Activated CD8-positive, alpha-beta memory T cell treated with anti-CD3 and anti-CD28 coated beads, Interleukin-2, amount 50 U/mL, for 4 hours (primary cell): ENCODE data around the gene IMPDH1.
"Not testable (repeated sequence)": the region's sequence is repeated elsewhere in the genome, so short reads cannot be mapped to it uniquely, and the experiment has no call there.

ENCODE experiments used
- DNase-seq: peaks from one replicate; pipeline ENCODE4 v3.0.0-alpha.2; 2020

IMPDH1 gene

DNA sequence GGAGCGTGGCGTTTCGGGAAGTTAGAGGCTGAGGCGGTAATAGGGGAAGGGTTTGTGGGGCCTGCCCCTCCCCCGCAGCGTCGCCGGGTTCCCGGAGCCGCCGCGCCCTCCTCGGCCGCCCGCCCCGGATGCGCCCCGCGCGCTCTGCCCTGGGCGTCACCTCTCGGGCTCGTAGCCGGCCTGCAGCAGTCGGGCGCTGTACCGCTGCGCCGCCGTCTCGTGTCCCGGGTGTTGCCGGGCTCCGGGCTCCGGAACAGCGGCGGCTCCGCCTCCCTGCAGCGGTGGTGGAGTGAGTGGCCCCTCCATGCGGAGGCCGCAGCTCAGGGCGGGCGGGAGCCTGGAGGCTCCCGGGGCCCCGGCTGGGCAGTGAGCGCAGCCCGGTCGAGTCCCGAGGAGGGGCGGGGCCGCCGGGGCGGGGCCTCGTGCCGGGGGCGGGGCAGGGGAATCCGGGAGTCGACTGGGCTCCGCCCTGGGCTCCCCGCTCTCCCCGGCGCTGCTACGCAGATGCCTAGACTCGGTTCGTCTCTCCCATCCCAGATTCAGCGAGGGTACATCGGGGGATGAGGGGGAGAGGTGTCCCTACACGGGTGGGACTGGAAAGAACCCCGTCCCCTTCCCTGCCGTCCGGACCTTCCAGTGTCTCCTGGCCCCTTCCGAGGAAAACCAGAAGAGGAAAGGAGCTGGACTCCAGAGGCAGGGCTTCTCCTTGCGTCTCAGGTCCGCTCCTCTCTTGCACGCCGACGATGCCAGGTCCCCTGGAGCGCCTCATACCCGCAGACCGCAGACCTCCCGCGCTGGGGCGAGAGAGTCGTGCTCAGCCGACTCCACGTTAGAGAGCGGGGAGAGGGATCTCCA is at the start of gene IMPDH1:
IMPDH1 (minus strand) TSS at position 387 of the 855 bp plus-strand sequence; CDS start at position 306, 81 bp downstream.
- DNase-seq: peak; percentile 87

DNA sequence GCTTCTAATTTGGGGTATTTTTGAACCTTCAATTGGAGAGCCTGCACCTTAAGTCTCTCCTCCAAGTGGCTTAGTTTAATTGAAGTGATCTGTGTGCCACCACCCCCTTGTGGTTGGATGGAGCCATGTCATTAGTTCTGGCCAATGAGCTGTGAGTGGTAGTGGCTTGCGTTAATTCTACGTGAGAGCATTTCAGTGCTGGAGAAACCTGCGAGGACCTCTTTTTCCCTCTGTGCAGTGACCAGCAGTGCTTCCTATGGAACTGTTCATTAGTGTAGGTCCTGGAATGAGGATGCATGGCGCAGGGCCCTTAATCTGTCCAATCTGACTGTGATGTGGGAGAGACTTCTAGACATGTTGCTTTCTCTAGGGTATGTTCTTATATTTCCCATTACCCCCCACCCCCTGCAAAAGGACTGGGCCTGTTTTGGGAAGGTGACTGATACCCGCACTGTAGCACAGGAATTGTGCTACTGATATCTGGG is 49.7 kb upstream of the IMPDH1 start:
- DNase-seq: peak; percentile 64

DNA sequence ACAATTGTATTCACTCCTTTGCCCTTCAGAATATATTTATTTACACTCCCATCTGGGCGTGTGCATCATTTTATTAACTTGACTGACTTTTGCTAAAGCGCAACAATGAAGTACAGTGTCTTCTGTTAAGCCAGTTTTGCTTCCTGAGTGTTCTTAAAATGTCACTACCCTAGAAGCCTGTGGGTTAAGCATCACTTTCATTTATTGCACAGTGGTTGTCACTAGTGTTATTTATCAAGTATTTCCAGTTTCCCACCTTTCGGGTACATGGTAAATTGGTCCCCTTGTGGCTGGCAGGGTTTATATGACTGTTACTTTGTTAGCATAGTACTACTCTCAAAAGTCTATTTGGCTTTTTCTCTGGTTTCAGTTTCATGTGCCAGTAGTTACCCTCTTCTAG is 49.2 kb upstream of the IMPDH1 start:
- DNase-seq: no peak

DNA sequence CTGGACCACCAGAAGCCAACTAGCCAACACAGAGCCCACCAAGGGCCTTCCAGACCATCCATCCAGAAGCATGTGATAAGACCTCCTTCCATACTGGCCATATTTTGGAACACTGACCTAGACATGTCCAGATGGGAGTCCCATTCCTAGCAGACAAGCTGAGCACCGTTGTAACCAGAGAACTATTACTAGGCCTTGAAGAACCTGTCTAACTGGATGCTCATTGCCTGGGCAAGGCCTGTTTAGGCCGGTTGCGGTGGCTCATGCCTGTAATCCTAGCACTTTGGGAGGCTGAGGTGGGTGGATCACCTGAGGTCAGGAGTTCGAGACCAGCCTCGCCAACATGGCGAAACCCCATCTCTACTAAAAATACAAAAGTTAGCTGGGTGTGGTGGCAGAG is 47.6 kb upstream of the IMPDH1 start:
- DNase-seq: not testable (repeated sequence)

DNA sequence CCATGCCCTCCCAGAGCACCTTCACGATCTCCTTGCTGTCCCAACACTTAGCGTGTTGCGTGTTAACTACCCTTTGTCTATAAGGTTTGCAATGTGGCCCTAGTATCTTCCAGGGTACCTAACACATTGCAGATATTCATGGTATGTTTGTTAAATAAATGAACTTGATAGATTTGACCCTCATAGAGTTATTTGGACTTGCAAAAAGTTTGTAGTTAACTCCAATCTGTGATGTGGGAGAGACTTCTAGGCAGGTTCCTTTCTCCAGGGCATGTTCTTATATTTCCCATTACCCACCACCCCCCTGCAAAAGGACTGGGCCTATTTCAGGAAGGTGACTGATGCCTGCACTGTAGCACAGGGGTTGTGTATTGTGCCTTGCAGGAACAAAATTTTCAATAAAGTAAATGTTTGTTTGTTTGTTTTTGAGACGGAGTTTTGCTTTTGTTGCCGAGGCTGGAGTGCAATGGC is 46.5 kb upstream of the IMPDH1 start:
- DNase-seq: no peak

DNA sequence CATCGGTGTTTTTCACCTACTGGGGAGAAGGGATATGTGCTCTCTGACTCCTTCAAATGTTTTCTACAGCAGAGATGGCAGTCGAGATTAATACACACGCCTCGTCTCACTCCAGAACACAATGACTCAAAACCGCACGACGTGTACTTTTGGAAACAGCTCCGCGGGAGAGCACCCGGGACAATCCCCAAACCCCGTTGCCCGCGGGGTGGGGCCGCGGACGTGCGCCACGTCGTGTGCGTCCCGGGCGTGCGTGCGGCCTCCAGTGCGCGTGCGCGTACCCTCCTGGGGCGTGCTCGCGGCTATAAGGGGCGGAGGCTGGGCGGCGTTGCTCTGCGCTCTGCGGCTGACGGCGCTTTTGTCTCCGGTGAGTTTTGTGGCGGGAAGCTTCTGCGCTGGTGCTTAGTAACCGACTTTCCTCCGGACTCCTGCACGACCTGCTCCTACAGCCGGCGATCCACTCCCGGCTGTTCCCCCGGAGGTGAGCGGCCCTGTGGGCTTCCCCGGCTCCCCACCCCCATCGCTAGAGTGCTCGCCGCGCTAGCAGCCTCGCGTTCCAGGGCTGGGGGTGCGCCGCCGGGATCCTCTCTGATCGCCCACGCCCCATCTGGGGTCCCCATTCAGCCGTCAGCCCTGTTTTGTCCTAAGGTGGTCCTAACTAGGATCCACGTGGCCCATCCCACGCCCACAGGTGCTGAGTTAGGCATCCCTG is 45.9 kb upstream of the IMPDH1 start, which contains the start of gene HILPDA:
HILPDA (plus strand) TSS at position 336 of the 712 bp plus-strand sequence. CDS start 1,391 bp downstream, outside the sequence.
- DNase-seq: peak; percentile 93

DNA sequence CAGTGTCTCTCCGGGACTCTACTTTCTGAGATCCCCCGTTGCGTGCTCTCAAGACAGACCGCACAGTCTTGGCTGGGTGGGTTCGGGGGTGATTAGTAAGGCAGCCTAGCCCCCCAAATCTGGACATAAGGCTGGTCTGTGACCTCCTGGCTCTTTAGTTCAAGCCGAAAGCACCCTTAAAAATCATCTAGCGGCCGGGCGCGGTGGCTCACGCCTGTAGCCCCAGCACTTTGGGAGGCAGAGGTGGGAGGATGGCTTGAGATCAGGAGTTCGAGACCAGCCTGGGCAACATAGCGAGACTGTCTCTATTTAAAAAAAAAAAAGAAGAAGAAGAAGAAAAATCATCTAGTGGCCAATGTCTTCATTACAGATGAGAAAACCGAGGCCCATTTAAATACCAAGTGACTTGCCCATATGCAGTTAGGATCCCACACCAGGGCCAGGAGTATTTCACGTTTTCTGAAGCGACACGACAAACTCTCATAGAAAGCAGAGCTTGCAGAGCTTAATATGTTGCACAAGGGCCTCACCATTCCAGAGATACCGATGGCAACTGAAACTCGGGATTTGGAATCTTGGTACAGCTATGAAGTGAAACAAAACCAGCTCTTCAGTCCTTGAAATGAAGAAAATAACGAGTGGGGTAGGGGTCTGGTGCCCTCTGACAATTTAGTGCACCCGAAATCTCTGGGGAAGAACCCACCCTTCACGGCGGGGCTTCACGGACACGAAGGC is 45.2 kb upstream of the IMPDH1 start:
- DNase-seq: no peak

DNA sequence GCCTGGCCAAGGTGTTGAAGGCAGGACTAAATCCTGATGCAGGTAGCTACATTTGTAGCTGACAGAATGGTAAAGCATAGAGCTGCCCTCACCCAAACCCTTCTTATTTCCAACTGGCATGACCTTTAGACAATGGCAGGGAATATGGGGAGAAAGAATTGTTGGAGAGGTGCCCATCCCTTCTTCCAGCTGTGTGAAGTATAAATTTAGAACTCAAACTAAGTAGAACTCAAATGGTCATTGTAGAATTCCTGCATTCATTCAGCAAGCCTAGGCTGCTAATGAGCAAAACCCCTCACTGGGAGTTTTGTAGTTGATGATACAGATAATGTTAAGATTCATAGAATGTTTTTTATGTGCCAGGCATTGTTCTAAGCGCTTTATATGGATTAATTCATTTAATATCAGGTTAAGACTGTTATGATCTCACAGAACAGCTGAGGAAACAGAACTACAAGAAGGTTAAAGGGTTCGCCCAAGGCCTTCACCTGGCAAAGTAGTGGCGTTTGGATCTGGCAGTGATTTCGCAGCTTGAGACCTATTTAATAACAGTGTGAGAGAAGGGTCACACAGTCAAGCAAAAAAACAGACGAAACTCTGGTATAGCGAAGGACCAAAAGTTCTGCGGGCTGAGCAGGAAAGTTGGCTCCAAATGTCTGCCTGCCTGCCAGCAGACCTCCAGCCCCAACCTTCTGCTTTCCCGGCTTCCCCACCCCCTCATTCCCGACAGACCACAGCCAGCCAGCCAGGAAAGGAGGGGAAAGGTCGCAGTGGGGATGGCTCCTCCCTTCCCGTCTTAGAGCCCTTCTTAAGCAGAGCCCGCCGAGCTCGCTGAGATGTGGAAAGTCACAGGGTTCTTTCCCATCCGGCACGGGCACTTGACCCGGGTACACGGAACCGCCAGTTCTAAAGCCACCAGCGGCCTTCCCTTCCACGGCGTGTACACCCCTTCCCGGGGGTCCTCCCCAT is 44.3 kb upstream of the IMPDH1 start:
- no peak for DNase-seq

DNA sequence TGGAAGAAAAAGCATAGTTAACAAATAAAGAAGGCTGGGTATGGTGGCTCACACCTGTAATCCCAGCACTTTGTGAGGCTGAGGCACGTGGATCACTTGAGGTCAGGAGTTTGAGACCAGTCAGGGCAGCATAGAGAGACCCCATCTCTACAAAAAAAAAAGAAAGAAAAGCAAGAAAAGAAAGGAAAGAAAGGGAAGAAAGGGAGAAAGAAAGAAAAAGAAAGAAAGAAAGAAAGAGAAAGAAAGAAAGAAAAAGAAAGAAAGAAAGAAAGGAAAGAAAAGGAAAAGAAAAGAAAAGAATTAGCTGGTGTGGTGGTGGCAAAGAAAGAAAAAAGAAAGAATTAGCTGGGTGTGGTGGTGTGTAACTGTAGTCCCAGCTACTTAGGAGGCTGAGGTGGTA is 42.8 kb upstream of the IMPDH1 start:
- no peak for DNase-seq

DNA sequence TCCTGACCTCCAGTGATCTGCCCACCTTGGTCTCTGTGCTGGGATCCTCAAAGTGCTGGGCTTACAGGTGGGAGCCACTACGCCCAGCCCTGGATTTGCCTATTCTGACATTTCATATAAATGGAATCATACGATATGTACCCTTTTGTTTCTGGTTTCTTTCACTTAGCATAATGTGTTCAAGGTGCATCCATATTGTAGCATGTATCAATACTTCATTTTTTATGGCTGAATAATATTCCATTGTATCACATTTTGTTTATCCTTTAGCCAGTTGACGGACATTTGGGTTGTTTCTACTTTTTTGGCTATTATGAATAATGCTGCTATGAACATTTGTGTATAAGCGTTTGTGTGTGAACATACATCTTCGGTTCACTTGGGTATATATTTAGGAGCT is 41.1 kb upstream of the IMPDH1 start:
- DNase-seq: no peak

DNA sequence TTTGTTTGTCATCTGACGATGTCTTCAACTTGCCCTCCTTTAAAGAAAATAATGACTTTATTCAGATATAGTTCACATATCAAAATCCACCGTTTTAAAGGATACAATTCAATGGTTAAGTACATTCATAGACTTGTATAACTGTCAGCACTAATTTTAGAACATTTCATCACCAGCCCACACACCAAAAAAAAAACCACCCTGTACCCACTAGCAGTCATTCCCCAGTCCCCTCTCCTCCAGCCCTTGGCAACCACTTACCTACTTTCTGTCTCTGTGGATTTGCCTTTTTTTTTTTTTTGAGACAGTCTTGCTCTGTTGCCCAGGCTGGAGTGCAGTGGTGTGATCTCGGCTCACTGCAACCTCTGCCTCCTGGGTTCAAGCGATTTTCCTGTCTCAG is 40.6 kb upstream of the IMPDH1 start:
- no peak for DNase-seq

DNA sequence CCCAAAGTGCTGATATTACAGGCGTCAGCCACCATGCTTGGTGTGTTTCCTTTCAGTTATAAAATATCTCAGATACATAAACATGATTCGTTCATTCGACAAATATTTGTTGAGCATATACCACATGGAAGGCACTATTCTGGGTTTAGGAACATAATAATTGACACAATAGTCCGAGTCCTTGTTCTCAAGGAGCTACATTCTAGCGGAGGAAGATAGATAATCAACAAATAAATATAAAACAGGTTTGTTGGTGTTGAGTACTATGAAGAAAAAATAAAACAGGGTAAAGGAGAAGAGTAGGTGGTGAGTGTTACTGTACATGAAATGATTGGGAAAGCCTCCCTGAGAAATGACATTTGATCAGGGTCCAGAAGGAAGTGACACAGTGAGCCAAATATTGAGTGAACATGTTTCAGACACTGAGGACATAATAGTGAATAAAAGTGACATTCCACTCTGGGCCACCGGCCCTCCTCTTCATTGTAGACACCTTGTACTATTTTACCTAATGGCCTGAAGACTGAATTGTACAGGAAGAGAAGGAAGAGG is 39.0 kb upstream of the IMPDH1 start:
- no peak for DNase-seq

DNA sequence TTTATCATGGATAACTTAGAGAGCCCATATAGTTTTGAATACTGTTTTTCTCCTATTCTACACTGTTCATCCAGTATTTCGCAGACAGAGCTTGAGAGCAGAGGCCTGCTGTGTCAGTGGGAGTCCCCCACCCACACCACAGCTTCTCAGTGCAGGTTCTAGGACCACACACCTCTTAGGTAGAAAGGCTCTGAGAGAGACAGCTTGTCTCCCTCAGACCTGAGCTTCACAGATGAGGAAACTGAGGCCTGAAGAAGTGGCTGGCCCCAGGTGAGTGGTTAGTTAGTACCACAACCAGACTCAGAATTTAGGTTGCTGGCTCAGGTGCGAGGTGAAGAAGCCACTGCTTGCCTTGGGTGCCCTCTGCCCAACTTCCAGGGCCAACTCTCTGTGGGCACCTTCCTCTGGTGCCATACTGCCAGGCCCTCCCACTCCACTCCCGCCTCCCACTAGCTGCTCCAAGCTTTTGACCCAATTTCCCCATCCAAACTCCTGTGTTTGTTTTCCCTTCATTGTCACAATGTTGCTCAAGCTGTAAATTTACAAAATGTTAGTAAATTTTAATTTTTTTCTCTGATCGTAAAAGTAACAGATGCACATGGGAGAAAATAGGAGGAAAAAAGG is 38.3 kb upstream of the IMPDH1 start:
- DNase-seq: no peak

DNA sequence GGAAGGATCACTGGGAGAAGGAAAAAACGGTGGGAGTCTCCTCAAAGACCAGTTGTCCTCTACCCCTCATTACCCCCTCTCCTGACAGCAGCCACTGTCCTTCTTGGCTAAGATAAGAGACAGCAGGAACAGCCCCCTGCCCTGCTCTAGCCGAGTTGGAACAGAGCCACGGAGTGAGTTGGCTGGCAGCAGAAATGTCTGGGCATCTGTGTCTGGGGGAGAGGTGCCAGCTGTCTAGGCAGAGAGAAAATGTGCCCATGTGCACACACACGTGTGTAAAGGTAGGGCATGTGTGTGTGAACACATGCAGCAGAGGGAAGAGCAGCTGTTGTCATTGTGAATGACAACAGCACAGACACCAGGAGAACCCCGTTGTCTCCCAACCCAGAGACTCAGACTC is 36.5 kb upstream of the IMPDH1 start:
- no peak for DNase-seq

DNA sequence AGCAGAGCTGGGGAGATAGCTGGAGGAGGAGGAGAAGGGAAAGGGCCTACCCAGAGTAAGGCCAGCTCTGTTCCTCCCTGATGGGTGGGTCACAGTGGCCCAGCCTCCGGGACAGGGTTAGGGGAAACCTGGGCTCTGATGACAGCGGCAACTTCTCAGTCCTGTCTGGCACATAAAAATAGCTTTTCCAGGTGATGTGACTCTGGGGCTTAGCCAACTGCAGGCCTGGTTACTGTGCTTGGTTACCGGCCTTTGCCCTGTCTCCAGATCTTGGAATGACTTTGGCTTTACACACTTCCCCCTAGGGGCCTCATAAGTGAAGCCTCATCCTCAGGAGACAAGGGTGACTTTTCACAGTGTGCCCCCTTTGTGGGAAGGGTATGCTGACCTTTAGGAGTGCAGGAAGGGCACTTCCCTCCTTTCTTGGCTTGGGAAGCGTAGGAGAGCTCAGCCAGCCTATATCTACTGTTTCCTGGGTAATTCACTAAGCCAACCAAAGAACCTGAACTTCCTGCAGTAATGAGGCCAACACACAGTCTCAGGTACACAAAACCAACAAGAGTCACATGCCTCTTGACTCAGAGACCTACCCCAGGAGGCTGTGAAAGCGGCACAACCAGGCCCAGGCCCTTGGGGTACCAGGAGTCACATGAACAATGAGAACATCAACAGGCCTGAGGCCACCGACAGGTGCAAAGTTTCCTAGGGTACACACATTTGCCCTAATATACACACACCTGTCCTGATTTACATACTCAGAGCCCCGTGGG is 34.2 kb upstream of the IMPDH1 start:
- no peak for DNase-seq

DNA sequence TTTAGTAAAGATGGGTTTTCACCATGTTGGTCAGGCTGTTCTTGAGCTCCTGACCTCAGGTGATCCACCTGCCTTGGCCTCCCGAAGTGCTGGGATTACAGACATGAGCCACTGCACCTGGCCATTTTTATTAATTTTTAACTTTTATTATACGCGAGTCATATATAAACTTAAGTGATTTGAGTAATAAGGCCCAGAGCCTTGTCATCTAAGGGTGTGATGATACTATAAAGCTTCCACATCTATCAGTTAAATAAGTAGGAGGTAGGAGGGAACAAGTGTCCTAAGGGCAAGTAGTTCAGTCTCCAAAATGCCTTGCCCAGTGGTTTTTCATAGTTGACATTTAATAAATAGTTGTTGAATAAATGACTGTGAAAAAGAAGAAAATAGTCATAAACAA is 32.6 kb upstream of the IMPDH1 start:
- DNase-seq: no peak

DNA sequence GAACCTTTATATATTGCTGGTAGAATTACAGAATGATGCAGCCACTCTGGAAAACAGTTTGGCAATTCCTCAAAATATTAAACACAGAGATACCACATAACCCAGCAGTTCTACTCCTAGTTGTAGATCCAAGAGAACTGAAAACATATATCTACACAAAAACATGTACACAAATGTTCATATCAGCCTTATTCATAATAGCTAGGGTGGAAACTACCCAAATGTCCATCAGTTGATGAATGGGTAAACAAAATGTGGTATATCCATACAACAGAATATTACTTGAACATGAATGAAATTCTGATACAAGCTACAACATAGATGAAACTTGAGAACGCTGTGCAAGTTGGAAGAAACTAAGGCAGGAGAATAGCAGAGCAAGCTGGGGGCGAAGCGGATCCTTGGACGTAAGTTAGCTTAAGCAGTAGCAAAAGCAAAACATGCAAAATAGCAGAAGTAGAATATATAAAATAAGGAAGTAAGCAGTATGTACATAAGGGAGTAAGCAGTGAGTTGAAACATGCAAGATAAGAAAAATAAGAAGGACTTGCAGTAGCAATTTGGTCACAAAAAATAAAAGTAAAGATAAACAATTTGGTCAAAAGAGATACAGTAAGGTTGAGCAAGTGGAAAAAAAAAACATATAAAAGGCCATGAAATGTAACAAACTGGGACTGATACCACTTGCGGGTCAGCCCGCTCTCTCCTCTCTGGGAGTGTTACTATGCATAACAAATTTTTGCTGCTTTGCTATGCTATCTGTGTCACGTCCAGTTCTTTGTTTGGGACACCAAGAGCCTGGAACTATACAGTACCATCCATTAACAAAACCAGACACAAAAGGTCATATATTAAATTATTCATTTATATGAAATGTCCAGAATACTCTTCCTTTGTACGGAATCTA is 27.9 kb upstream of the IMPDH1 start:
- DNase-seq: no peak

DNA sequence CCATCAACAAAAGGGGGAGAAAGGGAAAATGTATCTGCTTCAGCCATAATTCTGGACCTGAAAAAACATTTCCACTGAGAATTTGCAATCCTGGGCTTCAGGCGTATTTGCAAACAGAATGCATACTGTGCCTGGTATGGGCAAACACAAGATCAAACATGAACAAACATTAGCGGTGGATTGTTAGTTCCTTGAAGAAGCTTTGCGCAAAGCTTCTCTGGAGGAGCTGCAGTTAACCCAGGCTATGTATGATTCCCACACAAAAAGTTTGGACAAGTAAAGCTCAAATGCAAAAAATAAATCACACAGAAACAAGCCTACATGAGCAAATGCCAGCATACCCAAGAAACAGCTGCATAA is 25.5 kb upstream of the IMPDH1 start:
- DNase-seq: no peak
